ENCODE data around the gene LRRC51.

- TF ChIP-seq CTCF (IDR thresholded peaks at IDR 0.05; ENCODE audit: extremely low read depth in 1 of 2, insufficient read depth in 1 of 2, low read depth in 1 of 2, low read length in 2 of 2) (no peak), POLR2AphosphoS5 (IDR thresholded peaks at IDR 0.05; ENCODE audit: insufficient read depth, low read depth, low read length) (no peak), POLR2A (IDR thresholded peaks at IDR 0.05; ENCODE audit: low read depth, low read length) (no peak), MAX (IDR thresholded peaks at IDR 0.05; ENCODE audit: insufficient read depth, insufficient read length) (no peak), GATA2 (IDR thresholded peaks at IDR 0.05; ENCODE audit: insufficient read depth, insufficient read length, low read depth, low read length) (no peak), MYC (IDR thresholded peaks at IDR 0.05; ENCODE audit: low read depth, low read length) (no peak), JUN (IDR thresholded peaks at IDR 0.05; ENCODE audit: borderline replicate concordance, insufficient read depth, insufficient read length, low read depth) (no peak)
Measured at GRCh38 chr11:72066855-72067254, 13.8 kb upstream of the LRRC51 start.

All from endothelial cell of umbilical vein (primary cell).